AG04450 (cell line): ENCODE data around the gene SLCO2A1. TPM values are rescaled to one million over a fixed set of nuclear protein-coding genes. Genes with fewer than 3 reads are reported as not detected.

Experiments
- CTCF ChIA-PET: fragments of 300-600, 350-600 bp; formaldehyde crosslinking; extraction: SDS; loops from one replicate; lab custom pipeline; 2022; ENCODE audit warnings: antibody characterized with exemption, inconsistent platforms; lab: Charles Lee
- POLR2A ChIA-PET: fragments of 350-600 bp; formaldehyde crosslinking; extraction: SDS; loops from one replicate; lab custom pipeline; 2021; ENCODE audit warnings: antibody characterized with exemption, inconsistent platforms; lab: Yijun Ruan, JAX
- DNase-seq: peaks from one replicate; pipeline ENCODE4 v3.0.0-alpha.2; 2011; ENCODE audit warnings: low read depth, low spot score
- H3K27ac ChIP-seq: one replicate; pipeline ENCODE4 v1.5.1; 2012; ENCODE audit warnings: low read depth, low read length, control low read depth
- H3K27me3 ChIP-seq: one replicate; pipeline ENCODE4 v1.6.0; 2012; ENCODE audit warnings: low read length; ENCODE audit not compliant: control insufficient read depth, insufficient read depth
- H3K4me3 ChIP-seq: 2 replicates; pipeline ENCODE4 v1.5.1; 2011; ENCODE audit warnings: mild to moderate bottlenecking, low read depth, low read length, control low read depth
- H3K9me3 ChIP-seq: 2 replicates; pipeline ENCODE4 v1.5.1; 2012; ENCODE audit warnings: low read length; ENCODE audit not compliant: control insufficient read depth, insufficient read depth
- polyA plus RNA-seq: library from polyadenylated mRNA; depleted of rRNA; stranded (reverse); fragments of >200 nt; gene quantifications from 2 replicates; pipeline ENCODE4 v1.2.3, GENCODE V29; 2011
- TF ChIP-seq, protein P1 (sequence below): IDR thresholded peaks from 2 replicates; pipeline ENCODE4 v1.5.1; 2011; ENCODE audit warnings: low read depth, low read length, control low read depth, inconsistent platforms

Gene SLCO2A1
- polyA plus RNA-seq, 1 experiment, result 1.6 TPM

DNA sequence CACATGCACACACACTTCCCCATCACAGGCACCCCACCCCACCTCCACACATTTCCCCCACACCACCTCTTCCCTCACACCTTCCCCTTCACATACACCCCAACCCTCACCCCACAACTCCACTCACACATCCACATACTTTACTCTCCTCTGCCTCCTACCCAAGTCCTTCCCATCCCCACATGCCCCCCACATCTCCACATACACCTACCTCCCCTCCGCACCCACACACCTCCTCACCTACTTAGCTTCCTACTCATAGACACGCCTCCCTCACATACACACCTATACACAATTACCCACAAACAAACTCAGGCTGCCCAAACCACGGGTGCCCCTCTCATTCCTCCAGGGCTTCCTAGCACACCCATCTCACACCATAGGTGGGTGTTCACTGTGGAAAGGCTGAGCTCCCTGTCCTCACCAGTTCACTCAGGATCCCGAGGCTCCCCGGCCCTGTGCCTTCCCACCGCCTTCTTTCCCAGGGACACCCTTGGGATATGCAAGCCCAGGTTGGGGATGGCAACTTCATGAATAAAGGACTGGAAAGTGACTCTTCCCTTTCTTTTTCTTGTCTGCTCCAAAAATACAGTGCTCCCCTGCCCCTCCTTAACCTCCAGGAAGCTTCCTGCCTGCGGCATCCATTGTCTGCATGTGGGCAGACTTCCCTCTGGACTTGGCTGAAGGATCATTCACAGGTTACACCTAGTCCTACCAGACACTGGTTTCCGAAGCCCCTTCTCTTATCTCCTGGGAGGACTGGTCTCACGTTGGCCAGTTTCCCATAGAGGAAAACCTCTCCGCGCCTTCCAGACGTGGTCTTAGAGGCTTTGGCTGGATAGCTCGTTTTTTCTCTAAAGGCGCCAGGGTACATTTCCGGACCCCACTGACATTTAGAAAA, 61.5 kb downstream of the SLCO2A1 start:
- TF ChIP-seq, protein P1, sequence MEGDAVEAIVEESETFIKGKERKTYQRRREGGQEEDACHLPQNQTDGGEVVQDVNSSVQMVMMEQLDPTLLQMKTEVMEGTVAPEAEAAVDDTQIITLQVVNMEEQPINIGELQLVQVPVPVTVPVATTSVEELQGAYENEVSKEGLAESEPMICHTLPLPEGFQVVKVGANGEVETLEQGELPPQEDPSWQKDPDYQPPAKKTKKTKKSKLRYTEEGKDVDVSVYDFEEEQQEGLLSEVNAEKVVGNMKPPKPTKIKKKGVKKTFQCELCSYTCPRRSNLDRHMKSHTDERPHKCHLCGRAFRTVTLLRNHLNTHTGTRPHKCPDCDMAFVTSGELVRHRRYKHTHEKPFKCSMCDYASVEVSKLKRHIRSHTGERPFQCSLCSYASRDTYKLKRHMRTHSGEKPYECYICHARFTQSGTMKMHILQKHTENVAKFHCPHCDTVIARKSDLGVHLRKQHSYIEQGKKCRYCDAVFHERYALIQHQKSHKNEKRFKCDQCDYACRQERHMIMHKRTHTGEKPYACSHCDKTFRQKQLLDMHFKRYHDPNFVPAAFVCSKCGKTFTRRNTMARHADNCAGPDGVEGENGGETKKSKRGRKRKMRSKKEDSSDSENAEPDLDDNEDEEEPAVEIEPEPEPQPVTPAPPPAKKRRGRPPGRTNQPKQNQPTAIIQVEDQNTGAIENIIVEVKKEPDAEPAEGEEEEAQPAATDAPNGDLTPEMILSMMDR, result no peak
- H3K9me3 ChIP-seq, result peaks cover 3% of the 10 kb centered on the region; the same call in 1 of the 2 replicates
- POLR2A ChIA-PET, result no interaction called here
- no peak for DNase-seq
- no peak overlapping the region for H3K4me3 ChIP-seq
- H3K27me3 ChIP-seq, result no peaks in the 10 kb centered on the region
- CTCF ChIA-PET, result no interaction called here
- no peak overlapping the region for H3K27ac ChIP-seq

DNA sequence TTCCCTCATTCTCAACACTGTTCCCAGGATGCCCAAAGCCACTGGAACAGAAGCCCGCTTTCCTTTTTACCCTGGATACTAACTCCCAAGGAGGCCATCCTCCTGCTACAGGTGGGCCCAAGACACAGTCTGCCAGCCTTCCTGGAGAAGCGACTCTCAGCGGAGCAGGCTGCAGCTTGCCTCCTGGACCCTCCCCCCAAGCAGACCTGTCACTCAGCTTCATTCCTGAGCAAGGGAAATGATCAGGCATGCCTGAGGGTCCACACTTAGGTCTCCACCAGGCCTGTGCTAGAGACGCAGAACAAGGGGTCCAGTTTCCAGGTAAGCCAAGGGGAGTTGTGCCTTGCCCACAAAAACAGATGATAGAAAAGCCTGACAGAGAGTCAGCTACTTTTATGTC, 62.8 kb downstream of the SLCO2A1 start:
- no peak overlapping the region for H3K4me3 ChIP-seq
- no peak for DNase-seq
- ChIA-PET POLR2A (no interaction called here), CTCF (no interaction called here)
- TF ChIP-seq, protein P1, result no peak
- H3K9me3 ChIP-seq, result peaks cover 3% of the 10 kb centered on the region; the same call in 1 of the 2 replicates
- no peaks in the 10 kb centered on the region for H3K27me3 ChIP-seq
- no peak overlapping the region for H3K27ac ChIP-seq

DNA sequence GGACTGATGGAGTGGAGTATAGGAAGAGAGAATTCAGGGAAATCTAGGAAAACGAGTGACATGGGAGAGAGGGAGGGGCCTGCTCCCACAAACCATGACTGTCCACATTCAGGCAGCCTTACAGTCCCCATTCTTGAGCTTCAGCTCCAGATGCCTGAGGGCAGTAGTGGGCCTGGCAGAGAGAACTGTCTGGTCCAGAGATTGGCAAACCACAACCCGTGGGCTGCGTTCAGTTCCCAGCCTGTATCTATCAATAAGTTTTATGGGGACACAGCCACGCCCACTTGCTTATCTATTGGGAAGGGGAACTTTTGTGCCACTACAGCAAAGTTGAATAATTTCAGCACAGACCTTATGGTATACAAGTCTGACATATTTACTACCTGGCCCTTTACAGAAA, 63.8 kb downstream of the SLCO2A1 start:
- POLR2A ChIA-PET, result no interaction called here
- no peak overlapping the region for H3K4me3 ChIP-seq
- no peak for DNase-seq
- TF ChIP-seq, protein P1, result no peak
- H3K27me3 ChIP-seq, result no peaks in the 10 kb centered on the region
- CTCF ChIA-PET, result interaction anchor here (0.6 kb wide), 1 partner anchor 1235 kb away, joined by 3 read pairs; no protein-coding TSS in a partner anchor
- peaks cover 3% of the 10 kb centered on the region; the same call in 1 of the 2 replicates for H3K9me3 ChIP-seq
- H3K27ac ChIP-seq, result no peak overlapping the region

DNA sequence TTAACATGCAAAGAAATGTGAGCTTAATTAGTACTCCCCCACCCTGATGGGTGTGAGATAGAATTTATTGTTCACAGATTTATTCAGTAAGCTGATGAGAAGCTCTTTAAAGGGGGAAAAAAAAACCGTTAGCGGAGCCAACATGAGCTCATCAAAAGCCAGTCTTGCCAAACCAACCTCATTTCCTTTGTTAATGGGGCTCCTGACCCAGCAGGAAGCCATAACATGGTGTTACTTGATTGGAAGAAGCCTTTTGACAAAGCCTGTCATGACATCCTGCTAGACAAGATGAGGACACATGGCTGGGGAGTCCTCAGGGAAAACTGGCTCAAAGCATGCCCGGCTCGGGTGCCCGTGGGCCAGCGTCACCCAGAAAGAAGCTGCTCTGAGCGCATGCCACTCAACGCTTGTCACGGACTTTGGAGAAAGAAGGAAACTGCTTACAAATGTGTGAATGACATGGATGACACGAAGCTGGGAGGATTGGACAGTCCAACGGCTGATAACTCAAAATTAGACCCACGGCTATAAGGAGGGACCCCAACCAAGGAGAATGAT, 64.6 kb downstream of the SLCO2A1 start:
- TF ChIP-seq, protein P1, result no peak
- no peak for DNase-seq
- ChIA-PET CTCF (interaction anchor here (1.0 kb wide), 1 partner anchor 8 kb away, joined by 3 read pairs; no protein-coding TSS in a partner anchor), POLR2A (no interaction called here)
- Histone ChIP-seq H3K4me3 (no peak overlapping the region), H3K27ac (no peak overlapping the region), H3K9me3 (peaks cover 3% of the 10 kb centered on the region; the same call in 1 of the 2 replicates), H3K27me3 (no peaks in the 10 kb centered on the region)

DNA sequence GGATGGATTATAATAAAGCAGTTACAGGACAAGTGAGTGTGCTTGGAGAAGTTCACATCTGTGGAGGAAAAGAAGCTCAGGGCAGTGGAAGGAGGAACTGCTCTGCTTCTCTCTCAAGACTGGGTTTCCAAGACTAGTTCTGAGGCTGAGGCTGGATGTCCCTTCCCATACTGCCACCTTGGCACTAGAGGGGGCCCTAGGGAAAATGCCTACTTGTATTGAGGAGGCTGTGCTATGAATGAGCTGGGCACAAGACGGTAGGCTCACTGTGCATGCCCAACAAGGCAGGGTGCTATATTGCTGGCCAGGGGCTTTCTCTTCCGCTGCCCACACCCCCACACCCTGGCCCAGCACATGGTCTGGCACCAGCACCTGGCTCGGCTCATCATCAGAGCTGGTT, 65.2 kb downstream of the SLCO2A1 start:
- Histone ChIP-seq H3K27me3 (no peaks in the 10 kb centered on the region), H3K27ac (no peak overlapping the region), H3K9me3 (peaks cover 3% of the 10 kb centered on the region; the same call in 1 of the 2 replicates), H3K4me3 (no peak overlapping the region)
- CTCF ChIA-PET, result interaction anchor here (1.0 kb wide), 1 partner anchor 9 kb away, joined by 3 read pairs; no protein-coding TSS in a partner anchor
- TF ChIP-seq, protein P1, result no peak
- POLR2A ChIA-PET, result no interaction called here
- no peak for DNase-seq
